GM21526 (cell line): ENCODE results near the gene JMJD7.

Experiments used
- ATAC-seq: cut with Tn5 transposase; IDR thresholded peaks from one replicate; pipeline ENCODE4 v1.9.1; 2021; ENCODE audit warnings: moderate library complexity; ENCODE audit not compliant: unreplicated experiment, low FRiP score

Gene JMJD7

GRCh38 chr15:41798607-41799487, 29.0 kb upstream of the JMJD7 start:
- ATAC-seq: no peak

- ATAC-seq: no peak
These were observed 28.4 kb upstream of the JMJD7 start for GRCh38 chr15:41799488-41799805.

- no peak for ATAC-seq
These were observed 26.7 kb upstream of the JMJD7 start for GRCh38 chr15:41801185-41801584.

- no peak for ATAC-seq
These were observed 25.9 kb upstream of the JMJD7 start for GRCh38 chr15:41801850-41802455.

GRCh38 chr15:41804361-41804760, 23.5 kb upstream of the JMJD7 start:
- ATAC-seq: no peak

GRCh38 chr15:41804916-41805666, 22.8 kb upstream of the JMJD7 start:
- ATAC-seq: no peak

GRCh38 chr15:41805711-41806110, 22.2 kb upstream of the JMJD7 start:
- ATAC-seq: no peak

- ATAC-seq: no peak
These were observed 21.4 kb upstream of the JMJD7 start for GRCh38 chr15:41806291-41807181.

- ATAC-seq: no peak
These were observed 18.8 kb upstream of the JMJD7 start for GRCh38 chr15:41809121-41809520.

- no peak for ATAC-seq
These were observed 18.2 kb upstream of the JMJD7 start for GRCh38 chr15:41809526-41810220.

GRCh38 chr15:41810651-41811431, 17.1 kb upstream of the JMJD7 start:
- ATAC-seq: peak; percentile 14

GRCh38 chr15:41811432-41812195, 16.3 kb upstream of the JMJD7 start:
- ATAC-seq: peak; percentile 63

GRCh38 chr15:41812820-41813375, 15.0 kb upstream of the JMJD7 start:
- ATAC-seq: no peak

- ATAC-seq: no peak
These were observed 14.5 kb upstream of the JMJD7 start for GRCh38 chr15:41813426-41813825.

- ATAC-seq: no peak
These were observed 13.4 kb upstream of the JMJD7 start for GRCh38 chr15:41814534-41814933.

- no peak for ATAC-seq
These were observed 11.1 kb upstream of the JMJD7 start for GRCh38 chr15:41816788-41817187.

- ATAC-seq: no peak
These were observed 10.6 kb upstream of the JMJD7 start for GRCh38 chr15:41817327-41817726.

GRCh38 chr15:41817781-41818180, 10.1 kb upstream of the JMJD7 start:
- ATAC-seq: no peak
